Right ventricle myocardium inferior (tissue), 1 donor: ENCODE results near the gene FAM90A26. TPM values are rescaled to one million over a fixed set of nuclear protein-coding genes. Genes with fewer than 3 reads are reported as not detected.
A peak's percentile ranks its signal among the peaks of the same experiment; 100 is the strongest.
"Not testable (repeated sequence)": the region's sequence is repeated elsewhere in the genome, so short reads cannot be mapped to it uniquely, and the experiment has no call there.

ENCODE experiments used
- ATAC-seq: fragments of 200-7000 bp; cut with Tn5 transposase; one replicate; pipeline ENCODE4 v1.9.1; 2020; ENCODE audit warnings: mild to moderate bottlenecking, moderate library complexity
- DNase-seq: peaks from one replicate; pipeline ENCODE4 v3.0.0; 2021; ENCODE audit errors: missing footprints
- intact Hi-C: fragments of 100-400 bp; cut with DNase I; formaldehyde crosslinking; loops from one replicate; pipeline ENCODE4 v1.11.0; 2022
- total RNA-seq: library from RNA; stranded (reverse); fragmentation: NEBNext Ultra II Directional; extraction: Animal tissue kit (Norgen Biotek cat#: 25700); gene quantifications from one replicate; pipeline ENCODE4 v1.2.1, GENCODE V29; 2021
- donor health status: DM: no; HTN: yes; CAD: no; lungs with severe emphysema.

Gene FAM90A26
- total RNA-seq, 1 donor from 2014 or later, result not detected

GRCh38 chr4:9153571-9154157 lies 16.5 kb upstream of the FAM90A26 start:
- DNase-seq, ATAC-seq, intact Hi-C loops: not testable (repeated sequence)

GRCh38 chr4:9155101-9155886 lies 14.9 kb upstream of the FAM90A26 start:
- DNase-seq, ATAC-seq, intact Hi-C loops: not testable (repeated sequence)

GRCh38 chr4:9158392-9158791 lies 11.8 kb upstream of the FAM90A26 start:
- intact Hi-C loops, DNase-seq, ATAC-seq: not testable (repeated sequence)

- intact Hi-C loops, ATAC-seq, DNase-seq: not testable (repeated sequence)
Observed at GRCh38 chr4:9160046-9160445, 10.2 kb upstream of the FAM90A26 start.

- DNase-seq, intact Hi-C loops, ATAC-seq: not testable (repeated sequence)
Observed at GRCh38 chr4:9165990-9166389, 4.2 kb upstream of the FAM90A26 start.

- intact Hi-C loops, ATAC-seq, DNase-seq: not testable (repeated sequence)
Observed at GRCh38 chr4:9210357-9210756, 40.1 kb downstream of the FAM90A26 start, which contains the start of gene USP17L10. Gene USP17L10, plus strand, starts transcription at chr4:9210657. Its CDS starts 0 bp downstream, at chr4:9210657.

GRCh38 chr4:9214701-9215100 lies 44.5 kb downstream of the FAM90A26 start:
- ATAC-seq, intact Hi-C loops: not testable (repeated sequence)
- peak; percentile 61 for DNase-seq

GRCh38 chr4:9215105-9215504 lies 44.9 kb downstream of the FAM90A26 start, which contains the start of gene USP17L11:
Gene USP17L11, plus strand, starts transcription at chr4:9215405. Its CDS starts 0 bp downstream, at chr4:9215405.
- ATAC-seq, DNase-seq, intact Hi-C loops: not testable (repeated sequence)

GRCh38 chr4:9219852-9220251 lies 49.6 kb downstream of the FAM90A26 start, which contains the start of gene USP17L12:
Gene USP17L12, plus strand, starts transcription at chr4:9220152. Its CDS starts 0 bp downstream, at chr4:9220152.
- DNase-seq, intact Hi-C loops, ATAC-seq: not testable (repeated sequence)

- DNase-seq, intact Hi-C loops, ATAC-seq: not testable (repeated sequence)
Observed at GRCh38 chr4:9224596-9224995, 54.4 kb downstream of the FAM90A26 start, which contains the start of gene USP17L13. Gene USP17L13, plus strand, starts transcription at chr4:9224896. Its CDS starts 0 bp downstream, at chr4:9224896.

Other genes with a start within 250 kb of the FAM90A26 start
- gene USP17L10, start 40.2 kb downstream of the FAM90A26 start, total RNA-seq, result not detected
- not detected for gene USP17L11, start 45.0 kb downstream of the FAM90A26 start, total RNA-seq
- gene USP17L12, start 49.7 kb downstream of the FAM90A26 start, total RNA-seq, result not detected
- gene USP17L13, start 54.5 kb downstream of the FAM90A26 start, total RNA-seq, result not detected
- not detected for gene USP17L15, start 64.0 kb downstream of the FAM90A26 start, total RNA-seq
- gene USP17L17, start 73.5 kb downstream of the FAM90A26 start, total RNA-seq, result not detected
- not detected for gene USP17L18, start 78.2 kb downstream of the FAM90A26 start, total RNA-seq
- not detected for gene USP17L19, start 83.0 kb downstream of the FAM90A26 start, total RNA-seq
- gene USP17L20, start 87.7 kb downstream of the FAM90A26 start, total RNA-seq, result not detected
- gene USP17L21, start 92.5 kb downstream of the FAM90A26 start, total RNA-seq, result not detected
- not detected for gene USP17L22, start 97.2 kb downstream of the FAM90A26 start, total RNA-seq
- gene USP17L24, start 154.8 kb downstream of the FAM90A26 start, total RNA-seq, result not detected
- not detected for gene USP17L25, start 159.5 kb downstream of the FAM90A26 start, total RNA-seq
- not detected for gene USP17L26, start 164.2 kb downstream of the FAM90A26 start, total RNA-seq
- not detected for gene USP17L5, start 169.0 kb downstream of the FAM90A26 start, total RNA-seq
- gene USP17L27, start 173.7 kb downstream of the FAM90A26 start, total RNA-seq, result not detected
- gene USP17L28, start 178.5 kb downstream of the FAM90A26 start, total RNA-seq, result not detected
- not detected for gene USP17L29, start 183.2 kb downstream of the FAM90A26 start, total RNA-seq
- gene USP17L30, start 192.7 kb downstream of the FAM90A26 start, total RNA-seq, result not detected